Neutrophil (primary cell): ENCODE results near the gene ARHGAP21.

ENCODE experiments used
- H3K27ac ChIP-seq: fragments of 200-600 bp; sonication (generic); 2 replicates; pipeline ENCODE4 v1.5.1; 2016; ENCODE audit warnings: mild to moderate bottlenecking, moderate library complexity
- H3K27me3 ChIP-seq: fragments of 200-600 bp; sonication (generic); 2 replicates; pipeline ENCODE4 v1.6.0; 2016; ENCODE audit warnings: mild to moderate bottlenecking
- H3K36me3 ChIP-seq: fragments of 200-600 bp; sonication (generic); 2 replicates; pipeline ENCODE4 v1.5.1; 2017
- H3K4me1 ChIP-seq, 2 experiments: fragments of 200-600 bp in 1 of 2; sonication (generic) in 1 of 2; 1 replicate in 1 of 2; 2 replicates in 1 of 2; pipeline versions ENCODE4 v1.5.1 to v1.6.1; 2013 to 2016; ENCODE audit warnings: low read depth in 1 of 2, low read length in 1 of 2, mild to moderate bottlenecking in 1 of 2, moderate library complexity in 1 of 2; ENCODE audit not compliant: control insufficient read depth in 1 of 2, insufficient read depth in 1 of 2
- H3K4me3 ChIP-seq, 2 experiments: fragments of 200-600 bp in 1 of 2; sonication (generic) in 1 of 2; 1 replicate in 1 of 2; 2 replicates in 1 of 2; pipeline ENCODE4 v1.5.1; 2013 to 2016; ENCODE audit warnings: low read depth in 1 of 2, low read length in 1 of 2, mild to moderate bottlenecking in 1 of 2, moderate library complexity in 1 of 2
- H3K9me3 ChIP-seq: fragments of 200-600 bp; sonication (generic); 2 replicates; pipeline ENCODE4 v1.5.1; 2016
- TF ChIP-seq, protein P1 (sequence below): fragments of 200-600 bp; sonication (generic); IDR thresholded peaks from 2 replicates; pipeline ENCODE4 v1.5.1; 2016; ENCODE audit warnings: antibody characterized with exemption

The ARHGAP21 gene

DNA sequence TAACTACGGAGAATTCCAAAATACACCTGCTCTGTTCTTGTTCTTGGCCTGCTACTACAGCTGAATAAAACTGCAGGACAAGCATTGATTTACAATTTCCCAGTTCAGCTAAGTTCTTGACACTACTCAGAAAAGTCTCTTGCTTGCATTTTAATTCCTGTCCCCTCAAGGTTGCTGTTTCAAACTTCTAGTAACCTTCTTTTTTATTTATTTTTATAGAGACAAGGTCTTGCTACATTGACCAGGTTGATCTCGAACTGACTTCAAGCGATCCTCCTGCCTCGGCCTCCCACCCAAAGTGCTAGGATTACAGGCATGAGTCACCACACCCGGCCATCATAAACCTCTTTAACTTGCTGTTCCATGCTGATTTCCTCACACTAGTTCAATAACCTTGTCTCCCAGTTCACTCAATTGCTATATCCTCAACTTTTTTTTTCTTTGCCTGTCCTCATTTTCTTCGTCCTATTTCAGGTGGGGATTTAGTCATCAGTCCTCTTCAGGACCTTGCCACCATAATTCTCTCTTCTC, 79.9 kb downstream of the ARHGAP21 start:
- TF ChIP-seq, protein P1, sequence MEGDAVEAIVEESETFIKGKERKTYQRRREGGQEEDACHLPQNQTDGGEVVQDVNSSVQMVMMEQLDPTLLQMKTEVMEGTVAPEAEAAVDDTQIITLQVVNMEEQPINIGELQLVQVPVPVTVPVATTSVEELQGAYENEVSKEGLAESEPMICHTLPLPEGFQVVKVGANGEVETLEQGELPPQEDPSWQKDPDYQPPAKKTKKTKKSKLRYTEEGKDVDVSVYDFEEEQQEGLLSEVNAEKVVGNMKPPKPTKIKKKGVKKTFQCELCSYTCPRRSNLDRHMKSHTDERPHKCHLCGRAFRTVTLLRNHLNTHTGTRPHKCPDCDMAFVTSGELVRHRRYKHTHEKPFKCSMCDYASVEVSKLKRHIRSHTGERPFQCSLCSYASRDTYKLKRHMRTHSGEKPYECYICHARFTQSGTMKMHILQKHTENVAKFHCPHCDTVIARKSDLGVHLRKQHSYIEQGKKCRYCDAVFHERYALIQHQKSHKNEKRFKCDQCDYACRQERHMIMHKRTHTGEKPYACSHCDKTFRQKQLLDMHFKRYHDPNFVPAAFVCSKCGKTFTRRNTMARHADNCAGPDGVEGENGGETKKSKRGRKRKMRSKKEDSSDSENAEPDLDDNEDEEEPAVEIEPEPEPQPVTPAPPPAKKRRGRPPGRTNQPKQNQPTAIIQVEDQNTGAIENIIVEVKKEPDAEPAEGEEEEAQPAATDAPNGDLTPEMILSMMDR, result no peak
- Histone ChIP-seq H3K27ac (no peak overlapping the region), H3K27me3 (no peaks in the 10 kb centered on the region), H3K36me3 (no peaks in the 10 kb centered on the region), H3K4me1 (no peaks in the 10 kb centered on the region), H3K4me3 (no peak overlapping the region), H3K9me3 (no peaks in the 10 kb centered on the region)

DNA sequence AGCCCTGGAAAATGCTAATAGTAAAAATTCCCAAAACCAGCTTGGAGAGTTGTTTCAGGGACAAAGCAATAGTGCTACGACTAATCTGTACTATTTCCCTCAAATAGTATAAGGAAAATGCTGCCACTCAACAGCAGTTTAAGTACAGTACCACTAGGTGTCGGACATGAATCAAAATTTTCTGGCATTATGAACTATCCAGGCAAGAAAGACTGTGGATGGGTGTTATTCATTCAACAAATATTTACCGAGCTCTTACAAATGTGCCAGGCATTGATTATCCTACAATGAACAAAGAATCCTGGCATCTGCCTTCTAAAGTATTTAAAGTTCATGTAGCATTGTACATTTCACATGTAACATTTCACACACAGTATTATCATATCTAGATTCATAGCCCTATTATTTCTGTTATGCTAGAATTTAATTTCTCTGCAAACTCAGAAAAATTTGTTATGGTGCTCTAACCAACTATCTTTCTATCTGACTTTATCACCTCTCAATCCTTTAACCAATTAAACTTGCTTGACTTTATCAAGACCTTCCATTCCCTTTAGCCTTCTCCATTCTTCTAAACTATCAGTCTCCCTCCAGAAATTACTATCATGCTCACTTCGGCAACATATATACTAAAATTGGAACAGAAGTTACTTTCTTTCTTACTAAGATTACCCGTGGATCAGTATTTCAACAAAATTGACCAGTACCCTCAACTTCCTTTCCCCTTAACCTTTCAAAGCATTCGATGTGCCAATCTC, 80.6 kb downstream of the ARHGAP21 start:
- TF ChIP-seq, protein P1, result no peak
- H3K4me1 ChIP-seq, result no peaks in the 10 kb centered on the region
- H3K27me3 ChIP-seq, result no peaks in the 10 kb centered on the region
- H3K27ac ChIP-seq, result no peak overlapping the region
- no peaks in the 10 kb centered on the region for H3K36me3 ChIP-seq
- H3K9me3 ChIP-seq, result no peaks in the 10 kb centered on the region
- H3K4me3 ChIP-seq, result no peak overlapping the region

DNA sequence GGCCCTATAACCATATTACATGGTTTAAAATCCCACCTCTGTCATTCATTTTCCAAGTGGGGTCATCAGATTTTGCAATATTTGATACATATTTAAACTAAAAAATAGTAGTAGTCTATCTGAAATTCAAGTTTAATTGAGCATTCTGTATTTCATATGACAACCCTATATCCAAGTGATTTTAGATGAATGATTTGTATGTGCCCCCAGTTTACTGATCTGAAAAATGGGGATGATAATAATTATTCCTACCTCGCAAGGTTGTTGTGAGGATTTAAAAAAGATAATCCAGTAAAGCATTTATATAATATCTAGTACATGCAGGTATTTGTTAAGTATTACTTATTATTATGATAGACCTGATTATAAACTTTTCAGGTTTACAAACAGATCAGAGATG, 84.6 kb downstream of the ARHGAP21 start:
- TF ChIP-seq, protein P1, result no peak
- no peaks in the 10 kb centered on the region for H3K36me3 ChIP-seq
- no peaks in the 10 kb centered on the region for H3K9me3 ChIP-seq
- no peaks in the 10 kb centered on the region for H3K27me3 ChIP-seq
- H3K4me3 ChIP-seq, result no peak overlapping the region
- no peaks in the 10 kb centered on the region for H3K4me1 ChIP-seq
- no peak overlapping the region for H3K27ac ChIP-seq

DNA sequence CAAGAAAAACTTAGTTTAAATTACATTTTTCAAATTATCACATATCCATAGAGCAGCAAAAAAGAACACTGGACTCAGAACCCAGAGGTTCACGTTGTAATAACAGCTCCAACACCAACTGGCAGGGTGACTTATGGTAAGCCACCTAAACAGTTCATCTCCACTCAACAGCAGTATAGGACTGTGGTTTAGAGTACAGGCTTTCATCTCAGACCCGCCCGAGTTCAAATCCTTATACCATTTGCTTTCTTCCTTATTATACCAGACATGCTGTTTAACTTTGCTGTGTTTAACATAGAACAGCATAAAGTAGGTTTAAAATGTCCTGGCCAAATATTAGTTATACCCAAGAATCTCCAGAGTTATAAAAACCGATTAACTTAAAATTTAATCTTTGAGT, 97.9 kb downstream of the ARHGAP21 start:
- Histone ChIP-seq H3K4me1 (no peaks in the 10 kb centered on the region), H3K36me3 (no peaks in the 10 kb centered on the region), H3K9me3 (no peaks in the 10 kb centered on the region), H3K27me3 (no peaks in the 10 kb centered on the region), H3K27ac (no peak overlapping the region), H3K4me3 (no peak overlapping the region)
- TF ChIP-seq, protein P1, result no peak

DNA sequence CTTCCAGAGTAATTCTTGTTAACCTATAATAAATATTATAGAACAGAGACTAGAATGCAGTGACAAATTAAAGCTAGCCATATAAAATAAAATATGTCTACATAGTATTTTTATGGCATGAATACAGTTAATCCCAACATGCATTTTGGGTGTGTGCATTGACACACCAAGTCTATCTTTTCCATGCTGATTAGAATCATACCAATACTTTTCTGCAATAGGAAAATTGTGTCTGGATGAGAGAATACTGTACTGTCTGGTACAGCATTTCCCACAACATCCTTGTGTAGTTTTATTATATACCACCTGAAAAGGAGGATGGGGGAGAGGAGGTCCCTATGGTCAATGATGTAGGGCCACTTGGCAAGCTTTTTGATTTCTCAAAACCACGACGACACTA, 100.3 kb downstream of the ARHGAP21 start:
- H3K4me3 ChIP-seq, result no peak overlapping the region
- no peak overlapping the region for H3K27ac ChIP-seq

More for the DNA sequence above, 100.3 kb downstream of the ARHGAP21 start:
- Histone ChIP-seq H3K27me3 (no peaks in the 10 kb centered on the region), H3K36me3 (no peaks in the 10 kb centered on the region), H3K9me3 (no peaks in the 10 kb centered on the region), H3K4me1 (no peaks in the 10 kb centered on the region)
- TF ChIP-seq, protein P1, result no peak
